ENCODE measurements around the gene FBXW4.
A peak's percentile ranks its signal among the peaks of the same experiment; 100 is the strongest.

The FBXW4 gene

GRCh38 chr10:101694674-101695403 is at the start of gene FBXW4:
Gene FBXW4 (minus strand): TSS chr10:101695170. CDS start chr10:101695105, 65 bp downstream.
- peak; percentile 65 to 82 (median 66) for DNase-seq

- no peak for DNase-seq
These were observed 49.3 kb upstream of the FBXW4 start for GRCh38 chr10:101744267-101744666.

GRCh38 chr10:101741938-101742337 is 47.0 kb upstream of the FBXW4 start:
- DNase-seq: no peak

GRCh38 chr10:101736666-101737065 is 41.7 kb upstream of the FBXW4 start:
- no peak for DNase-seq

GRCh38 chr10:101732096-101732495 is 37.1 kb upstream of the FBXW4 start:
- DNase-seq: no peak

- DNase-seq: no peak
These were observed 31.1 kb upstream of the FBXW4 start for GRCh38 chr10:101726115-101726387.

- peak in 1 of 3 donors; percentile 4 for DNase-seq
These were observed 30.5 kb upstream of the FBXW4 start for GRCh38 chr10:101725296-101726114.

GRCh38 chr10:101724446-101724845 is 29.5 kb upstream of the FBXW4 start:
- DNase-seq: no peak

GRCh38 chr10:101723176-101723575 is 28.2 kb upstream of the FBXW4 start:
- no peak for DNase-seq

GRCh38 chr10:101721806-101722205 is 26.8 kb upstream of the FBXW4 start:
- peak in 1 of 3 donors; percentile 0 for DNase-seq

GRCh38 chr10:101720606-101721230 is 25.7 kb upstream of the FBXW4 start:
- no peak for DNase-seq

- DNase-seq: no peak
These were observed 23.8 kb upstream of the FBXW4 start for GRCh38 chr10:101718690-101719275.

- no peak for DNase-seq
These were observed 22.1 kb upstream of the FBXW4 start for GRCh38 chr10:101716891-101717659.

- DNase-seq: no peak
These were observed 18.0 kb upstream of the FBXW4 start for GRCh38 chr10:101712997-101713396.

GRCh38 chr10:101710793-101711192 is 15.8 kb upstream of the FBXW4 start:
- no peak for DNase-seq

- DNase-seq: no peak
These were observed 15.2 kb upstream of the FBXW4 start for GRCh38 chr10:101710059-101710695.

- peak in 1 of 3 donors; percentile 21 for DNase-seq
These were observed 14.5 kb upstream of the FBXW4 start for GRCh38 chr10:101709359-101710058.

GRCh38 chr10:101708870-101709269 is 13.9 kb upstream of the FBXW4 start:
- peak in 1 of 3 donors; percentile 6 for DNase-seq

- DNase-seq: no peak
These were observed 13.1 kb upstream of the FBXW4 start for GRCh38 chr10:101708073-101708472.

- DNase-seq: peak; percentile 21 to 35 (median 33)
These were observed 9.4 kb upstream of the FBXW4 start for GRCh38 chr10:101704331-101704730.

GRCh38 chr10:101696632-101697031 is 1.7 kb upstream of the FBXW4 start:
- no peak for DNase-seq
